Thoracic aorta (tissue), 2 donors: ENCODE data around the gene CYP27C1. TPM values are rescaled to one million over a fixed set of nuclear protein-coding genes. Genes with fewer than 3 reads are reported as not detected.
"Not testable (repeated sequence)": the region's sequence is repeated elsewhere in the genome, so short reads cannot be mapped to it uniquely, and the experiment has no call there.

Experiments
- ATAC-seq: fragments of 150-250 bp; one replicate; pipeline ENCODE4 v1.8.0; 2017; ENCODE audit warnings: low read depth; ENCODE audit not compliant: insufficient number of reproducible peaks, low FRiP score
- DNase-seq: peaks from one replicate; pipeline ENCODE4 v3.0.0-alpha.2; 2020; ENCODE audit warnings: low spot score
- H3K27ac ChIP-seq, 2 donors: fragments of 200-600 bp; sonication (generic); 1 replicate in 1 of 2; 2 replicates in 1 of 2; pipeline ENCODE4 v1.5.1; 2016; ENCODE audit warnings: mild to moderate bottlenecking in 2 of 2, moderate library complexity in 2 of 2
- H3K27me3 ChIP-seq: fragments of 200-600 bp; sonication (generic); replicated peaks from 2 replicates; pipeline ENCODE4 v1.6.0; 2016; ENCODE audit warnings: mild to moderate bottlenecking; ENCODE audit not compliant: insufficient read depth
- H3K36me3 ChIP-seq: fragments of 200-600 bp; sonication (generic); one replicate; pipeline ENCODE4 v1.5.1; 2016
- H3K4me1 ChIP-seq, 2 donors: fragments of 200-600 bp; sonication (generic); 1 replicate in 1 of 2; 2 replicates in 1 of 2; pipeline versions ENCODE4 v1.5.1 to v1.6.0; 2016; ENCODE audit warnings: low read depth in 2 of 2, mild to moderate bottlenecking in 1 of 2; ENCODE audit not compliant: control insufficient read depth in 1 of 2
- H3K4me3 ChIP-seq: fragments of 200-600 bp; sonication (generic); 2 replicates; pipeline ENCODE4 v1.5.1; 2016; ENCODE audit warnings: mild to moderate bottlenecking
- H3K9me3 ChIP-seq: fragments of 200-600 bp; sonication (generic); 2 replicates; pipeline ENCODE4 v1.5.1; 2016
- CTCF ChIP-seq: fragments of 200-600 bp; sonication (generic); IDR thresholded peaks from one replicate; pipeline ENCODE4 v1.5.1; 2019; ENCODE audit warnings: antibody characterized with exemption
- total RNA-seq, 2 donors: library from RNA; depleted of rRNA; stranded (reverse); fragments of >200 nt; gene quantifications; one replicate each; pipeline versions ENCODE4 v1.1.0 to v1.2.3, GENCODE V29; 2016

CYP27C1 gene
- total RNA-seq, 2 donors from 2014 or later, result 0.35 TPM; not detected in 1

GRCh38 chr2:127255721-127256120 lies 35.6 kb upstream of the CYP27C1 start:
- TF ChIP-seq CTCF, result no peak
- DNase-seq (no peak), ATAC-seq (no peak)
- Histone ChIP-seq H3K4me1 (no peaks in the 10 kb centered on the region), H3K27me3 (no peaks in the 10 kb centered on the region), H3K4me3 (no peak overlapping the region), H3K27ac (no peak overlapping the region), H3K9me3 (no peaks in the 10 kb centered on the region), H3K36me3 (peaks cover 30% of the 10 kb centered on the region)

- Histone ChIP-seq H3K4me1 (no peaks in the 10 kb centered on the region), H3K9me3 (no peaks in the 10 kb centered on the region), H3K27ac (no peak overlapping the region), H3K4me3 (no peak overlapping the region), H3K27me3 (no peaks in the 10 kb centered on the region), H3K36me3 (peaks cover 24% of the 10 kb centered on the region)
- no peak for DNase-seq
- TF ChIP-seq CTCF, result no peak
- ATAC-seq, result no peak
Measured at GRCh38 chr2:127255146-127255545, 35.0 kb upstream of the CYP27C1 start.

GRCh38 chr2:127254386-127254981 lies 34.4 kb upstream of the CYP27C1 start:
- H3K27me3 ChIP-seq, result no peaks in the 10 kb centered on the region
- no peaks in the 10 kb centered on the region for H3K9me3 ChIP-seq
- DNase-seq (no peak), ATAC-seq (no peak)
- H3K4me3 ChIP-seq, result no peak overlapping the region
- TF ChIP-seq CTCF, result no peak
- no peaks in the 10 kb centered on the region for H3K4me1 ChIP-seq
- no peak overlapping the region for H3K27ac ChIP-seq
- peaks cover 18% of the 10 kb centered on the region for H3K36me3 ChIP-seq

- not testable (repeated sequence) for H3K4me1 ChIP-seq, H3K27me3 ChIP-seq, H3K4me3 ChIP-seq, H3K36me3 ChIP-seq, H3K9me3 ChIP-seq, DNase-seq, H3K27ac ChIP-seq, ATAC-seq
Measured at GRCh38 chr2:127241184-127241583, 21.1 kb upstream of the CYP27C1 start.

GRCh38 chr2:127239395-127239794 lies 19.3 kb upstream of the CYP27C1 start:
- no peak for TF ChIP-seq CTCF
- Histone ChIP-seq H3K9me3 (no peaks in the 10 kb centered on the region), H3K27me3 (no peaks in the 10 kb centered on the region), H3K4me3 (no peak overlapping the region), H3K36me3 (no peaks in the 10 kb centered on the region), H3K4me1 (no peaks in the 10 kb centered on the region), H3K27ac (no peak overlapping the region)
- DNase-seq (no peak), ATAC-seq (no peak)

GRCh38 chr2:127237768-127238167 lies 17.7 kb upstream of the CYP27C1 start:
- not testable (repeated sequence) for H3K27me3 ChIP-seq, H3K27ac ChIP-seq, H3K4me1 ChIP-seq, DNase-seq, ATAC-seq, H3K4me3 ChIP-seq, H3K9me3 ChIP-seq, H3K36me3 ChIP-seq
